Skeletal muscle satellite cell (primary cell): Measurements from ENCODE around the gene GPR32. TPM values are rescaled to one million over a fixed set of nuclear protein-coding genes. Genes with fewer than 3 reads are reported as not detected.
"Not testable (repeated sequence)": the region's sequence is repeated elsewhere in the genome, so short reads cannot be mapped to it uniquely, and the experiment has no call there.

Experiments
- H3K27me3 ChIP-seq: 2 replicates; pipeline ENCODE4 v1.7.0; 2013; ENCODE audit warnings: low read length; ENCODE audit not compliant: control insufficient read depth, insufficient read depth
- H3K36me3 ChIP-seq: 2 replicates; pipeline ENCODE4 v1.7.0; 2013; ENCODE audit warnings: mild to moderate bottlenecking, control low read depth, low read length; ENCODE audit not compliant: insufficient read depth
- H3K4me1 ChIP-seq: 2 replicates; pipeline ENCODE4 v1.7.0; 2013; ENCODE audit warnings: low read length; ENCODE audit not compliant: control insufficient read depth, insufficient read depth
- H3K4me2 ChIP-seq: 2 replicates; pipeline ENCODE4 v1.7.0; 2013; ENCODE audit warnings: mild to moderate bottlenecking, low read length
- H3K4me3 ChIP-seq: 2 replicates; pipeline ENCODE4 v1.7.0; 2013; ENCODE audit warnings: low read length
- H3K9ac ChIP-seq: 2 replicates; pipeline ENCODE4 v1.7.0; 2013; ENCODE audit warnings: mild to moderate bottlenecking, low read depth, low read length, moderate library complexity
- H3K9me3 ChIP-seq: replicated peaks from 2 replicates; pipeline ENCODE4 v1.7.0; 2013; ENCODE audit warnings: mild to moderate bottlenecking, control low read depth, low read length
- total RNA-seq: library from RNA; depleted of rRNA; stranded (reverse); fragments of >200 nt; gene quantifications from 2 replicates; pipeline ENCODE4 v1.2.3, GENCODE V29; 2012; rRNA removed

GPR32 gene, protein sequence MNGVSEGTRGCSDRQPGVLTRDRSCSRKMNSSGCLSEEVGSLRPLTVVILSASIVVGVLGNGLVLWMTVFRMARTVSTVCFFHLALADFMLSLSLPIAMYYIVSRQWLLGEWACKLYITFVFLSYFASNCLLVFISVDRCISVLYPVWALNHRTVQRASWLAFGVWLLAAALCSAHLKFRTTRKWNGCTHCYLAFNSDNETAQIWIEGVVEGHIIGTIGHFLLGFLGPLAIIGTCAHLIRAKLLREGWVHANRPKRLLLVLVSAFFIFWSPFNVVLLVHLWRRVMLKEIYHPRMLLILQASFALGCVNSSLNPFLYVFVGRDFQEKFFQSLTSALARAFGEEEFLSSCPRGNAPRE
- total RNA-seq: not detected in 2 replicates

DNA sequence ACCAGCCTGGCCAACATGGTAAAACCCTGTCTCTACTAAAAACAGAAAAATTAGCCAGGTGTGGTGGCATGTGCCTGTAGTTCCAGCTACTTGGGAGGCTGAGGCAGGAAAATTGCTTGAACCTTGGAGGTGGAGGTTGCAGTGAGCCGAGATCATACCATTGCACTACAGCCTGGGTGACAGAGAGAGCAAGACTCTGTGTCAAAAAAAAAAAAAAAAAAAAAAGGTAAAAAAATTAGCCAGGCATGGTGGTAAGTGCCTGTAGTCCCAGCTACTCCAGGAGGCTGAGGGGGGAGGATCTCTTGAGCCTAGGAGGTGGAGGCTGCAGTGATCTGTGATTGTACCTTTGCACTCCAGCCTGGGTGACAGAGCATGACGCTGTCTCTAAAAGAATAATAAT is at the start of gene GPR32:
TSS of gene GPR32 (plus strand) at position 301 of the 400 bp plus-strand sequence. CDS start 137 bp downstream, outside the sequence.
- H3K9me3 ChIP-seq, H3K27me3 ChIP-seq, H3K9ac ChIP-seq, H3K4me2 ChIP-seq, H3K4me3 ChIP-seq, H3K36me3 ChIP-seq, H3K4me1 ChIP-seq: not testable (repeated sequence)

DNA sequence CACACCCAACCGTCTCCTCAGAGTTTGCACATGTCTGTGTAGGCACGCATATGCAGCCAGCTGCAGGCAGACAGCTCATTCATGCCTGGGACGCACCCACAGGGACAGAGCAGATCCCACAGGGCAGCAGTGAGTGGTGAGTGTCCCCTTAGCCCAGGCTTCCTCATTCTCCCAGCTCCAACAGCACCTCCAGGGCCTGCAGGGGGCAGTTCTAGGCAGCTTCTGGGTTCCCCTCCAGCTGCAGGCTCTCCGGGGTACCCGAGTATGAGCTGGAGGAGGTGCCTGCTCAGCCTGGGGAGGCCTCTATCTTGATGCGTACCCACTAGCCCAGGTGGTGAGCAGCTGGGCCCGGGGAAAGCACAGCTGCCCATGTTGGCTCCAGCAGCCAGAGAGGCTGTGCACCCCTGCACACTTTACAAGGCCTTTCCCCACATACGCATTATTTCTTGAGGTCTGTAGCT is 49.3 kb upstream of the GPR32 start:
- Histone ChIP-seq H3K4me1 (peaks cover 28% of the 10 kb centered on the region), H3K9ac (no peak overlapping the region), H3K36me3 (no peaks in the 10 kb centered on the region), H3K9me3 (no peaks in the 10 kb centered on the region), H3K4me2 (no peak overlapping the region), H3K4me3 (no peak overlapping the region), H3K27me3 (peaks cover 7% of the 10 kb centered on the region)

DNA sequence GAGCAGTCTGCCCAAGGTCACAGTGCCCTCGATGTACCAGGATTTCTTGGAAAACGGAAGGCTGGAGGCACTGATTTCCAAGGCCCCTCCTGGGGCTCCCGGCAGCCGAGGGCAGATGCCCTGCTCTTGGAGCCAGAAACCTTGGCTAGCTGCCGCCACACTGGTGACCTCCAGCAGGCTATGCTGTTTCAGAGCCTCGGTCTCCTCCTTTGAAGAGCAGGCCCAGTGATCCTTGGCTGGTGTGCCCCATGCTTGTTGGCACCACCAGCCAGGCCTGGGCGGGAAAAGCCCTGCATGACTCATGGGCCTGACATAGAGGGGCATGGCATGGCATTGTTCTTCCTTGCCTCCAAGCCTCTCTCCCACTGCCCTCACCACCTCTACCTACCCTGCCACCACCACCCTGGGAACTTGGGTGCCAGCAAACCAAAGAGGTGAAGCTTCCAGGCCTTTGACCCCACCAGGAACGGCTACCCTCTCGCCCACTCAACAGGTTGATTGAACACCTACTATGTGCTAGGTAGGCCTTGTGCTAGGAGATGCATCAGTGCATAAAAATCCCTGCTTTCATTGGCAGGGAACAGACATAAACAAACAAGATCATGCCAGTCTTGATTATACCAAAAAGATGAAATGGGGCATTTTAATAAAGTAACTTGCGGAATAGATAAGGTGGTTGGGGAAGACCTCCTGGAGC is 48.7 kb upstream of the GPR32 start:
- Histone ChIP-seq H3K27me3 (peaks cover 7% of the 10 kb centered on the region), H3K9ac (no peak overlapping the region), H3K9me3 (no peaks in the 10 kb centered on the region), H3K4me3 (no peak overlapping the region), H3K4me1 (peaks cover 31% of the 10 kb centered on the region), H3K36me3 (no peaks in the 10 kb centered on the region), H3K4me2 (no peak overlapping the region)

DNA sequence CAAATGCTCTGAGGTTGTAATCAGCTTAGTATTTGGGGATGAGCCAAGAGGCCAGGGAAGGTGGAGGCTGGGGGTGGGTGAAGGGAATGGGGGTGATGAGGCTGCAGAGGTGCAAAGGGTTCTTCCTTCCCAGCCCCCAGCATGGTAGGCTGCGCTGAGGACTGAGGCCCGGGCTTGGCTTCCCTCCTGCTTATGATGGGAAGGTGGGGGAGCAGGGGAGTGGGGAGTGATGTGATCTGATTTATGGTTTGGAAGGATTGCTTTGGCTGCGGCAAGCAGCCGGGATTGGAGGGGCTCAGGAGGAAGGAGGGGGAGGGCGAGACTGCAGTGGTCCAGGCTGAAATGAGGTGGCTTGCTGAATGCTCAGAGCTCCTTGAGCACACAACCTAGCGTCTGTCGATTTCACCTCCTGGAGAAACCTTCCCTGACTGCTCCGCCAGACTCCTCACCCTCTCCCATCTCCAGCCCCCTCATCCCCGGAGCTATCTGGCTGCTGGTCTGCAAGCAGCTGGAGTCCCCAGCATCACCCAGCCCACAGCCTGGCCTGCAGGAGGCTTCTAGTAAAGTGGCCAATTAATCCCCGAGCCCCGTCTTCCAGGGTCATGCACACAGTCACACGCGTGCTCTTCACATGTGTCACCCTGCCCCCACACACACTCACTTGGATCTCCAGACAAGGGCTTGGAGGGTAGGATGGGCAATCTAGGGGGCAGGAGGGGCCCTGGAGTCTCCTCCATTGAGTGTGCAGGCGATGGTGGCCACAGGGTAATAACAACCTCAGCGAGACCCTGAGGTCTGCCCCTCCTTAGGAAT is 47.9 kb upstream of the GPR32 start:
- Histone ChIP-seq H3K4me2 (peak overlapping the region; percentile 88), H3K9ac (peak overlapping the region; percentile 66), H3K27me3 (peaks cover 5% of the 10 kb centered on the region), H3K36me3 (no peaks in the 10 kb centered on the region), H3K4me1 (peaks cover 31% of the 10 kb centered on the region), H3K4me3 (peak overlapping the region; percentile 72), H3K9me3 (no peaks in the 10 kb centered on the region)

DNA sequence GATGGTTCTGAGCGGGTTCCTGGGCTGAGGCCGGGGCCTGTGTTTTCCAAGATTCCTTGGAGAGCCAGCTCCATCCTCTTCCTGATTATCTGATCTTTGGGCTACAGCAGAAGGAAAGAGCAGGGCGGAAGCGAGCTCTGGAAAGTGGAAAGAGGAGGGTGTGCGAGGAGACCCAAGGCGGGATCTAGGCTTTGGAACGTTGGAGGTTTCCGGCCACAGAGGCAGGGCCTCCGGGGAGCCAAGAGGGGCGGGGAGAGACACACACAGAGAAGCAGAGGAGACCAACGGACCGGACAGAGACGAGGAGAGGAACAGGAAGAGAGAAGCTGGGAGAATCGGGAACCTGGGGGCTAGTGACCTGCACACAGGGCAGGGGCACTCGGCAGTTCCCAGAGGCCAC is 47.2 kb upstream of the GPR32 start, which contains the start of gene CLEC11A:
TSS of gene CLEC11A (plus strand) at position 296 of the 400 bp plus-strand sequence. CDS start 162 bp downstream, outside the sequence.
- H3K4me2 ChIP-seq: peak within 1 kb of the TSS; percentile 88
- no peaks in the 10 kb centered on the region for H3K36me3 ChIP-seq
- no peaks in the 10 kb centered on the region for H3K27me3 ChIP-seq
- no peaks in the 10 kb centered on the region for H3K9me3 ChIP-seq
- peak within 1 kb of the TSS; percentile 66 for H3K9ac ChIP-seq
- H3K4me1 ChIP-seq: peaks cover 31% of the 10 kb centered on the region
- peak within 1 kb of the TSS; percentile 72 for H3K4me3 ChIP-seq

DNA sequence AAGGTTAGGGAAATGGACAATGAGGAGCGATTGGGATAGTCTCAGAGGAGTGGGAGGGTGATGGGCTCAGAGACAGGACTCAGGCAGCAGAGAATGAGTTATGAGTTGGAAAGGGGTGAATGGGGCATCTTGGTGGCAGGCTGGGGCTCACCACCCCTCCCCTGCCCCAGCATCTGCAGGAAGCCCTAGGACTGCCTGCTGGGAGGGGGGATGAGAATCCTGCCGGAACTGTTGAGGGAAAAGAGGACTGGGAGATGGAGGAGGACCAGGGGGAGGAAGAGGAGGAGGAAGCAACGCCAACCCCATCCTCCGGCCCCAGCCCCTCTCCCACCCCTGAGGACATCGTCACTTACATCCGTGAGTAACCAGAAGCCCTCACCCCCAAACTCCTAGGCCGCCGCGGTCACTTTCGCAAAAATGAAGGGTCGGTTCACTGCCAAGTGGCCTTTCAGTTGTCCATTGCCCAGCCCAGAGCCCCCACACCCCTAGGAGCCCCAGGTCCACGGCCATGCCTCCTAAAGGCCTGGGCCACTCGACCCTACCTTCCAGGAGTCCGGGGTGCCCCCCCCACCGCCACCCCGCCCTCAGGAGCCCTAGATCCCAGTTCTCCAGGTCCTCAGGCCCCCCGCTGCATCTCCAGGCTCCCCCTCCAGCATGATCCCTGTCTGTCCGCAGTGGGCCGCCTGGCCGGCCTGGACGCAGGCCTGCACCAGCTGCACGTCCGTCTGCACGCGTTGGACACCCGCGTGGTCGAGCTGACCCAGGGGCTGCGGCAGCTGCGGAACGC is 46.3 kb upstream of the GPR32 start:
- no peaks in the 10 kb centered on the region for H3K9me3 ChIP-seq
- no peaks in the 10 kb centered on the region for H3K27me3 ChIP-seq

DNA sequence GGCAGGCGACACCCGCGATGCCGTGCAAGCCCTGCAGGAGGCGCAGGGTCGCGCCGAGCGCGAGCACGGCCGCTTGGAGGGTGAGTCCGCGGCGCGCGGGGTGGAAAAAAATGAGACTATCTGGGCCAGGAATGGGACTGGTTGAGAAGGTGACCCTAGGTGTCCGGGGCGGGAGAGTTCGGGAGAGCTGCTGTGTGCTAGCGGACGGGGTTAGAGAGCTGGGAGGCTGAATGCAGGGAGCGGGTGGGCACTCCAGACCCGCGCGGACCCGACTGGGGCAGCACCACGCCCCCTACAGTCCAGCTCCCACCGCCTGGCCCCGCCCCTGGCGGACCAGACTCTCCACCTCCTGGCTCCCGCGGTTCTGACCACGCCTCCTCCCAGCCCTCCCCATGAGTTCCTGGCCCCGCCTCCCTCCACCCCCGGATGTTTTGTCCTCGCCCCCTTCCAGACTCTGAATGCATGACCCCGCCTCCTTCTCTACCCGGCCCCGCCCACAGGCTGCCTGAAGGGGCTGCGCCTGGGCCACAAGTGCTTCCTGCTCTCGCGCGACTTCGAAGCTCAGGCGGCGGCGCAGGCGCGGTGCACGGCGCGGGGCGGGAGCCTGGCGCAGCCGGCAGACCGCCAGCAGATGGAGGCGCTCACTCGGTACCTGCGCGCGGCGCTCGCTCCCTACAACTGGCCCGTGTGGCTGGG is 45.6 kb upstream of the GPR32 start:
- Histone ChIP-seq H3K9ac (peak overlapping the region; percentile 84), H3K4me2 (peak overlapping the region; percentile 88), H3K27me3 (no peaks in the 10 kb centered on the region), H3K9me3 (no peaks in the 10 kb centered on the region), H3K4me1 (peaks cover 35% of the 10 kb centered on the region), H3K36me3 (no peaks in the 10 kb centered on the region), H3K4me3 (peak overlapping the region; percentile 81)

More for the DNA sequence above, 46.3 kb upstream of the GPR32 start:
- Histone ChIP-seq H3K36me3 (no peaks in the 10 kb centered on the region), H3K9ac (peak overlapping the region; percentile 66), H3K4me3 (peak overlapping the region; percentile 72), H3K4me1 (peaks cover 35% of the 10 kb centered on the region), H3K4me2 (peak overlapping the region; percentile 88)

DNA sequence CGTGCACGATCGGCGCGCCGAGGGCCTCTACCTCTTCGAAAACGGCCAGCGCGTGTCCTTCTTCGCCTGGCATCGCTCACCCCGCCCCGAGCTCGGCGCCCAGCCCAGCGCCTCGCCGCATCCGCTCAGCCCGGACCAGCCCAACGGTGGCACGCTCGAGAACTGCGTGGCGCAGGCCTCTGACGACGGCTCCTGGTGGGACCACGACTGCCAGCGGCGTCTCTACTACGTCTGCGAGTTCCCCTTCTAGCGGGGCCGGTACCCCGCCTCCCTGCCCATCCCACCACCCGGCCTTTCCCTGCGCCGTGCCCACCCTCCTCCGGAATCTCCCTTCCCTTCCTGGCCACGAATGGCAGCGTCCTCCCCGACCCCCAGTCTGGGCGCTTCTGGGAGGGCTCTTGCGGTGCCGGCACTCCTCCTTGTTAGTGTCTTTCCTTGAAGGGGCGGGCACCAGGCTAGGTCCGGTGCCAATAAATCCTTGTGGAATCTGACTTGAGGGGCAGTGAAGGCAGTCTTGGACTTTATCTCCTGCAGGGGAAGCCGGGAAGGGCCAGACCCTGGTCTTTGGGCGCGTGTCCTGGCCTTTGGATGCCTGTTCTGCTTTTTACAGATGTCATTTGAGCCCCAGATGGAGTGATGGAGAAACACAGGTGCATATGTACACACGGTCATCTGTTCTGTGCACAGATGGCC is 44.9 kb upstream of the GPR32 start:
- peak overlapping the region; percentile 81 for H3K4me3 ChIP-seq
- H3K36me3 ChIP-seq: no peaks in the 10 kb centered on the region
- H3K9me3 ChIP-seq: no peaks in the 10 kb centered on the region
- H3K4me1 ChIP-seq: peaks cover 34% of the 10 kb centered on the region
- H3K9ac ChIP-seq: peak overlapping the region; percentile 84
- H3K4me2 ChIP-seq: peak overlapping the region; percentile 88
- no peaks in the 10 kb centered on the region for H3K27me3 ChIP-seq

DNA sequence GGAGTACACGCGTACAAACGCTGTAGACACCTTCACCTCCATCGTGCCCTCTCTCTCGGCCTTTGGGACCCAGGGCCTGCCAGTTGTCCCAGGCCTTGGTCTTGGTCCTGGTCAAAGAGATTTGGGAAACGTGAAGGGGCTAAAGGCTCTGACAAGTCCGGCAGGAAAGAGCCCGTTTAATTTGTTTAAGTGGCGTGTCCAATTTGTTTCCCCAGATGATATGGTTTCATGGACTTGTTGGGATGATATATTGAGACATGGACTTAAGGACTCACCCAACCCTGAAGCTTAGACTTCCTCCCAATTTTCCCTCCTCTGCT is 44.4 kb upstream of the GPR32 start:
- no peaks in the 10 kb centered on the region for H3K9me3 ChIP-seq
- peak overlapping the region; percentile 81 for H3K4me3 ChIP-seq
- H3K27me3 ChIP-seq: no peaks in the 10 kb centered on the region
- no peaks in the 10 kb centered on the region for H3K36me3 ChIP-seq
- peak overlapping the region; percentile 84 for H3K9ac ChIP-seq
- H3K4me1 ChIP-seq: peaks cover 29% of the 10 kb centered on the region
- peak overlapping the region; percentile 88 for H3K4me2 ChIP-seq
